HCT116 (cell line): ENCODE results near the gene FAP.

Experiments
- CBX3 ChIP-seq: IDR thresholded peaks from 2 replicates; pipeline ENCODE4 v1.6.1; 2012; ENCODE audit warnings: low read depth
- CTCF ChIP-seq, 3 experiments: fragments of 200-600 bp in 1 of 3; sonication (generic) in 1 of 3; IDR thresholded peaks in 2 of 3; conservative IDR thresholded peaks in 1 of 3; 2 replicates each; pipeline ENCODE4 v1.5.1; 2012 to 2017; ENCODE audit warnings: low read depth in 2 of 3, low read length in 2 of 3, antibody characterized with exemption in 1 of 3, borderline replicate concordance in 1 of 3, control low read depth in 1 of 3, mild to moderate bottlenecking in 1 of 3, mixed read lengths in 1 of 3, mixed run types in 1 of 3, moderate library complexity in 1 of 3; ENCODE audit not compliant: insufficient read depth in 1 of 3
- EZH2 ChIP-seq: fragments of 200-600 bp; sonication (generic); IDR thresholded peaks from 2 replicates; pipeline ENCODE4 v1.6.1; 2017; ENCODE audit warnings: antibody characterized with exemption, mixed run types
- EZH2phosphoT487 ChIP-seq: fragments of 200-600 bp; IDR thresholded peaks from 2 replicates; pipeline ENCODE4 v1.6.1; 2018; ENCODE audit warnings: antibody characterized with exemption, borderline replicate concordance
- JUND ChIP-seq: IDR thresholded peaks from 2 replicates; pipeline ENCODE4 v1.6.1; 2012
- MAX ChIP-seq: IDR thresholded peaks from 2 replicates; pipeline ENCODE4 v1.6.1; 2012
- POLR2A ChIP-seq: IDR thresholded peaks from 2 replicates; pipeline ENCODE4 v1.7.0; 2011; ENCODE audit warnings: borderline replicate concordance; ENCODE audit not compliant: insufficient read depth, insufficient read length; ENCODE audit errors: extremely low read depth
- POLR2AphosphoS5 ChIP-seq: IDR thresholded peaks from 2 replicates; pipeline ENCODE4 v1.6.1; 2011; ENCODE audit warnings: mild to moderate bottlenecking, low read depth, low read length, moderate library complexity
- RAD21 ChIP-seq: IDR thresholded peaks from 2 replicates; pipeline ENCODE4 v1.6.1; 2012; ENCODE audit warnings: low read depth, mild to moderate bottlenecking
- TF ChIP-seq, protein P1 (sequence below): IDR thresholded peaks from 2 replicates; pipeline ENCODE4 v1.6.1; 2012; ENCODE audit warnings: low read depth

GRCh38 chr2:162126111-162126519 lies 117.1 kb downstream of the FAP start:
- TF ChIP-seq POLR2A (no peak), CTCF (IDR thresholded peaks at IDR 0.05 in 2 of 3, conservative IDR thresholded peaks at IDR 0.05 in 1 of 3; ENCODE audit: borderline replicate concordance in 1 of 3, insufficient read depth in 1 of 3, low read depth in 2 of 3, low read length in 2 of 3) (no peak), JUND (no peak), MAX (no peak), CBX3 (no peak), EZH2 (no peak), RAD21 (no peak), POLR2AphosphoS5 (no peak), EZH2phosphoT487 (no peak)
- TF ChIP-seq, protein P1, sequence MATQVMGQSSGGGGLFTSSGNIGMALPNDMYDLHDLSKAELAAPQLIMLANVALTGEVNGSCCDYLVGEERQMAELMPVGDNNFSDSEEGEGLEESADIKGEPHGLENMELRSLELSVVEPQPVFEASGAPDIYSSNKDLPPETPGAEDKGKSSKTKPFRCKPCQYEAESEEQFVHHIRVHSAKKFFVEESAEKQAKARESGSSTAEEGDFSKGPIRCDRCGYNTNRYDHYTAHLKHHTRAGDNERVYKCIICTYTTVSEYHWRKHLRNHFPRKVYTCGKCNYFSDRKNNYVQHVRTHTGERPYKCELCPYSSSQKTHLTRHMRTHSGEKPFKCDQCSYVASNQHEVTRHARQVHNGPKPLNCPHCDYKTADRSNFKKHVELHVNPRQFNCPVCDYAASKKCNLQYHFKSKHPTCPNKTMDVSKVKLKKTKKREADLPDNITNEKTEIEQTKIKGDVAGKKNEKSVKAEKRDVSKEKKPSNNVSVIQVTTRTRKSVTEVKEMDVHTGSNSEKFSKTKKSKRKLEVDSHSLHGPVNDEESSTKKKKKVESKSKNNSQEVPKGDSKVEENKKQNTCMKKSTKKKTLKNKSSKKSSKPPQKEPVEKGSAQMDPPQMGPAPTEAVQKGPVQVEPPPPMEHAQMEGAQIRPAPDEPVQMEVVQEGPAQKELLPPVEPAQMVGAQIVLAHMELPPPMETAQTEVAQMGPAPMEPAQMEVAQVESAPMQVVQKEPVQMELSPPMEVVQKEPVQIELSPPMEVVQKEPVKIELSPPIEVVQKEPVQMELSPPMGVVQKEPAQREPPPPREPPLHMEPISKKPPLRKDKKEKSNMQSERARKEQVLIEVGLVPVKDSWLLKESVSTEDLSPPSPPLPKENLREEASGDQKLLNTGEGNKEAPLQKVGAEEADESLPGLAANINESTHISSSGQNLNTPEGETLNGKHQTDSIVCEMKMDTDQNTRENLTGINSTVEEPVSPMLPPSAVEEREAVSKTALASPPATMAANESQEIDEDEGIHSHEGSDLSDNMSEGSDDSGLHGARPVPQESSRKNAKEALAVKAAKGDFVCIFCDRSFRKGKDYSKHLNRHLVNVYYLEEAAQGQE = no peak
